Skeletal muscle tissue (tissue), 4 donors: Measurements from ENCODE around the gene LRP1B. TPM values are rescaled to one million over a fixed set of nuclear protein-coding genes. Genes with fewer than 3 reads are reported as not detected.

Source experiments
- H3K27ac ChIP-seq: one replicate; pipeline ENCODE4 v1.7.0; 2013; ENCODE audit warnings: mild to moderate bottlenecking, low read depth, low read length, inconsistent platforms
- H3K27me3 ChIP-seq, 3 donors: one replicate each; pipeline ENCODE4 v1.7.0; 2013; ENCODE audit warnings: low read length in 3 of 3; ENCODE audit not compliant: control insufficient read depth in 3 of 3, insufficient read depth in 3 of 3
- H3K36me3 ChIP-seq, 3 donors: one replicate each; pipeline ENCODE4 v1.7.0; 2013; ENCODE audit warnings: low read length in 3 of 3; ENCODE audit not compliant: control insufficient read depth in 3 of 3, insufficient read depth in 3 of 3
- H3K4me1 ChIP-seq, 3 donors: one replicate each; pipeline ENCODE4 v1.7.0; 2013; ENCODE audit warnings: low read length in 3 of 3, mild to moderate bottlenecking in 3 of 3; ENCODE audit not compliant: control insufficient read depth in 3 of 3, insufficient read depth in 3 of 3
- H3K4me3 ChIP-seq, 3 donors: one replicate each; pipeline ENCODE4 v1.7.0; 2013; ENCODE audit warnings: low read length in 3 of 3
- H3K9ac ChIP-seq, 3 donors: one replicate each; pipeline ENCODE4 v1.7.0; 2013; ENCODE audit warnings: low read length in 3 of 3, mild to moderate bottlenecking in 3 of 3, moderate library complexity in 2 of 3, low read depth in 1 of 3
- H3K9me3 ChIP-seq, 3 donors: one replicate each; pipeline ENCODE4 v1.7.0; 2013; ENCODE audit warnings: low read length in 3 of 3; ENCODE audit not compliant: control insufficient read depth in 3 of 3
- total RNA-seq: library from RNA; depleted of rRNA; stranded (reverse); fragments of >200 nt; gene quantifications from one replicate; pipeline ENCODE4 v1.2.3, GENCODE V29; 2014
- donor health status: Osteomylitis.

LRP1B gene
- total RNA-seq, 1 donor from 2014 or later, result 2.6 TPM

GRCh38 chr2:141701618-141702017 lies 429.2 kb downstream of the LRP1B start:
- Histone ChIP-seq H3K27me3 (no peaks in the 10 kb centered on the region), H3K4me3 (no peak overlapping the region), H3K36me3 (no peaks in the 10 kb centered on the region), H3K9ac (no peak overlapping the region), H3K27ac (no peak overlapping the region), H3K9me3 (no peaks in the 10 kb centered on the region), H3K4me1 (no peaks in the 10 kb centered on the region)

GRCh38 chr2:141699573-141699972 lies 431.2 kb downstream of the LRP1B start:
- Histone ChIP-seq H3K27ac (no peak overlapping the region), H3K36me3 (no peaks in the 10 kb centered on the region), H3K9ac (no peak overlapping the region), H3K9me3 (no peaks in the 10 kb centered on the region), H3K27me3 (no peaks in the 10 kb centered on the region), H3K4me1 (no peaks in the 10 kb centered on the region), H3K4me3 (no peak overlapping the region)

GRCh38 chr2:141698500-141698899 lies 432.3 kb downstream of the LRP1B start:
- H3K27ac ChIP-seq, result no peak overlapping the region
- H3K9me3 ChIP-seq, result no peaks in the 10 kb centered on the region
- no peaks in the 10 kb centered on the region for H3K4me1 ChIP-seq
- H3K4me3 ChIP-seq, result no peak overlapping the region
- no peaks in the 10 kb centered on the region for H3K27me3 ChIP-seq
- no peak overlapping the region for H3K9ac ChIP-seq
- no peaks in the 10 kb centered on the region for H3K36me3 ChIP-seq

- Histone ChIP-seq H3K27me3 (no peaks in the 10 kb centered on the region), H3K4me1 (no peaks in the 10 kb centered on the region), H3K4me3 (no peak overlapping the region), H3K9me3 (no peaks in the 10 kb centered on the region), H3K9ac (no peak overlapping the region), H3K36me3 (no peaks in the 10 kb centered on the region), H3K27ac (no peak overlapping the region)
These were observed 433.8 kb downstream of the LRP1B start for GRCh38 chr2:141697035-141697434.

- Histone ChIP-seq H3K27me3 (no peaks in the 10 kb centered on the region), H3K27ac (no peak overlapping the region), H3K4me1 (no peaks in the 10 kb centered on the region), H3K36me3 (no peaks in the 10 kb centered on the region), H3K9ac (no peak overlapping the region), H3K9me3 (no peaks in the 10 kb centered on the region), H3K4me3 (no peak overlapping the region)
These were observed 436.6 kb downstream of the LRP1B start for GRCh38 chr2:141694180-141694579.

- H3K36me3 ChIP-seq, result no peaks in the 10 kb centered on the region
- no peak overlapping the region for H3K9ac ChIP-seq
- H3K27me3 ChIP-seq, result no peaks in the 10 kb centered on the region
- H3K4me1 ChIP-seq, result no peaks in the 10 kb centered on the region
- H3K27ac ChIP-seq, result no peak overlapping the region
- H3K4me3 ChIP-seq, result no peak overlapping the region
- no peaks in the 10 kb centered on the region for H3K9me3 ChIP-seq
These were observed 438.0 kb downstream of the LRP1B start for GRCh38 chr2:141692829-141693228.

- Histone ChIP-seq H3K9me3 (no peaks in the 10 kb centered on the region), H3K27me3 (no peaks in the 10 kb centered on the region), H3K4me3 (no peak overlapping the region), H3K27ac (no peak overlapping the region), H3K9ac (no peak overlapping the region), H3K36me3 (no peaks in the 10 kb centered on the region), H3K4me1 (no peaks in the 10 kb centered on the region)
These were observed 454.7 kb downstream of the LRP1B start for GRCh38 chr2:141676139-141676538.

GRCh38 chr2:141666191-141666590 lies 464.6 kb downstream of the LRP1B start:
- Histone ChIP-seq H3K4me1 (no peaks in the 10 kb centered on the region), H3K9ac (no peak overlapping the region), H3K27me3 (no peaks in the 10 kb centered on the region), H3K9me3 (peaks cover 0 to 5% (median 0%) of the 10 kb centered on the region in 3 donors), H3K36me3 (no peaks in the 10 kb centered on the region), H3K4me3 (no peak overlapping the region), H3K27ac (no peak overlapping the region)

GRCh38 chr2:141660232-141660631 lies 470.6 kb downstream of the LRP1B start:
- Histone ChIP-seq H3K4me3 (no peak overlapping the region), H3K27me3 (no peaks in the 10 kb centered on the region), H3K9me3 (peaks cover 0 to 5% (median 2%) of the 10 kb centered on the region in 3 donors), H3K9ac (no peak overlapping the region), H3K27ac (no peak overlapping the region), H3K4me1 (no peaks in the 10 kb centered on the region), H3K36me3 (no peaks in the 10 kb centered on the region)

GRCh38 chr2:141654311-141654710 lies 476.5 kb downstream of the LRP1B start:
- no peaks in the 10 kb centered on the region for H3K36me3 ChIP-seq
- no peak overlapping the region for H3K4me3 ChIP-seq
- H3K9me3 ChIP-seq, result no peaks in the 10 kb centered on the region
- H3K4me1 ChIP-seq, result no peaks in the 10 kb centered on the region
- H3K27me3 ChIP-seq, result no peaks in the 10 kb centered on the region
- no peak overlapping the region for H3K27ac ChIP-seq
- H3K9ac ChIP-seq, result no peak overlapping the region

- H3K4me1 ChIP-seq, result no peaks in the 10 kb centered on the region
- H3K9me3 ChIP-seq, result no peaks in the 10 kb centered on the region
- no peak overlapping the region for H3K9ac ChIP-seq
- no peak overlapping the region for H3K4me3 ChIP-seq
- H3K27ac ChIP-seq, result no peak overlapping the region
- H3K36me3 ChIP-seq, result no peaks in the 10 kb centered on the region
- H3K27me3 ChIP-seq, result no peaks in the 10 kb centered on the region
These were observed 477.6 kb downstream of the LRP1B start for GRCh38 chr2:141653184-141653583.
